Astrocyte of the cerebellum (primary cell): ENCODE measurements around the gene PACRG.

Experiments
- DNase-seq: peaks from one replicate; pipeline ENCODE4 v3.0.0-alpha.2; 2011; ENCODE audit warnings: low read depth
- H3K4me3 ChIP-seq: 2 replicates; pipeline ENCODE4 v1.5.1; 2011; ENCODE audit warnings: mild to moderate bottlenecking, low read depth, low read length, moderate library complexity
- CTCF ChIP-seq: IDR thresholded peaks from 2 replicates; pipeline ENCODE4 v1.5.1; 2012; ENCODE audit warnings: low read length, low read depth, moderate library complexity, mild to moderate bottlenecking; ENCODE audit errors: missing control alignments
- in situ Hi-C: cut with HindIII; loops from 2 replicates; pipeline ENCODE4 v1.10.0; 2017; ENCODE audit warnings: low sequenced_read_pairs

Gene PACRG

GRCh38 chr6:162934844-162935243, 207.1 kb downstream of the PACRG start:
- no peak overlapping the region for H3K4me3 ChIP-seq
- no peak for TF ChIP-seq CTCF
- in situ Hi-C loops, result no loop called here
- no peak for DNase-seq

- in situ Hi-C loops, result no loop called here
- no peak overlapping the region for H3K4me3 ChIP-seq
- no peak for TF ChIP-seq CTCF
- DNase-seq, result no peak
Observed at GRCh38 chr6:162940426-162940825, 212.7 kb downstream of the PACRG start.

GRCh38 chr6:162941128-162941527, 213.4 kb downstream of the PACRG start:
- no peak for DNase-seq
- no peak overlapping the region for H3K4me3 ChIP-seq
- in situ Hi-C loops, result no loop called here
- no peak for TF ChIP-seq CTCF

- in situ Hi-C loops, result no loop called here
- DNase-seq, result peak; percentile 96
- no peak overlapping the region for H3K4me3 ChIP-seq
- no peak for TF ChIP-seq CTCF
Observed at GRCh38 chr6:162942866-162943265, 215.1 kb downstream of the PACRG start.

GRCh38 chr6:162943369-162943768, 215.6 kb downstream of the PACRG start:
- no peak for TF ChIP-seq CTCF
- DNase-seq, result no peak
- in situ Hi-C loops, result no loop called here

GRCh38 chr6:162951164-162951743, 223.5 kb downstream of the PACRG start:
- no peak for DNase-seq
- no peak overlapping the region for H3K4me3 ChIP-seq
- no peak for TF ChIP-seq CTCF
- in situ Hi-C loops, result no loop called here

More at GRCh38 chr6:162943369-162943768, 215.6 kb downstream of the PACRG start:
- H3K4me3 ChIP-seq, result no peak overlapping the region
